Adrenal gland (tissue), 12 donors: Measurements from ENCODE around the gene AHDC1. TPM values are rescaled to one million over a fixed set of nuclear protein-coding genes. Genes with fewer than 3 reads are reported as not detected.
A peak's percentile ranks its signal among the peaks of the same experiment; 100 is the strongest.

Experiments
- DNase-seq, 7 donors: peaks; one replicate each; pipeline ENCODE4 v3.0.0-alpha.2; 2019 to 2020
- H3K27ac ChIP-seq, 5 donors: fragments of 200-600 bp; sonication (generic) in 4 of 5; 1 replicate in 3 of 5; 2 replicates in 2 of 5; pipeline versions ENCODE4 v1.5.1 to v1.8.0; 2016 to 2020; ENCODE audit warnings: mild to moderate bottlenecking in 1 of 5
- H3K27me3 ChIP-seq: fragments of 200-600 bp; 2 replicates; pipeline ENCODE4 v1.8.0; 2021
- H3K36me3 ChIP-seq, 2 donors: fragments of 200-600 bp; replicated peaks in 1 of 2; 1 replicate in 1 of 2; 2 replicates in 1 of 2; pipeline versions ENCODE4 v1.5.1 to v1.8.0; 2018 to 2022
- H3K4me1 ChIP-seq, 2 donors: fragments of 200-600 bp; replicated peaks in 1 of 2; 1 replicate in 1 of 2; 2 replicates in 1 of 2; pipeline versions ENCODE4 v1.5.1 to v1.8.0; 2018 to 2021
- H3K4me3 ChIP-seq, 4 donors: fragments of 200-600 bp; sonication (generic) in 3 of 4; one replicate each; pipeline ENCODE4 v1.5.1; 2016 to 2018
- H3K9me3 ChIP-seq, 3 donors: fragments of 200-600 bp; sonication (generic) in 1 of 3; replicated peaks in 1 of 3; 1 replicate in 2 of 3; 2 replicates in 1 of 3; pipeline versions ENCODE4 v1.5.1 to v1.8.0; 2016 to 2021
- CTCF ChIP-seq, 6 experiments: fragments of 450-650 bp in 4 of 6; fragments of 200-600 bp in 2 of 6; sonication (generic) in 1 of 6; IDR thresholded peaks; 1 replicate in 5 of 6; 2 replicates in 1 of 6; pipeline versions ENCODE4 v1.5.1 to v1.8.0; 2016 to 2021; ENCODE audit warnings: antibody characterized with exemption in 6 of 6, mild to moderate bottlenecking in 2 of 6, moderate library complexity in 1 of 6
- POLR2A ChIP-seq, 2 donors: fragments of 450-650 bp; IDR thresholded peaks; one replicate each; pipeline ENCODE4 v1.6.1; 2017; ENCODE audit warnings: antibody characterized with exemption in 2 of 2, mild to moderate bottlenecking in 2 of 2, moderate library complexity in 1 of 2
- WGBS, 4 donors: extraction: QIAGEN DNeasy Blood & Tissue Kit in 2 of 4; methylation state at CpG; one replicate each; pipeline versions ENCODE4 v1.1.5 to v1.1.7; 2013 to 2017; 5-methylcytosine and 5-hydroxymethylcytosine counted together
- intact Hi-C, 2 donors: fragments of 100-400 bp; cut with DNase I; formaldehyde crosslinking; loops; one replicate each; pipeline versions ENCODE4 v1.14.1 to v1.15.0; 2022 to 2023
- polyA plus RNA-seq, 3 donors: library from polyadenylated mRNA; stranded (reverse); fragments of 200-250 nt in 2 of 3; fragments of 350-450 nt in 1 of 3; fragmentation: Illumina TruSeq in 1 of 3; extraction: RNeasy Lipid Tissue Mini Kit (QIAGEN cat#74804) in 1 of 3; gene quantifications; one replicate each; pipeline ENCODE4 v1.2.3, GENCODE V29; 2013 to 2014
- total RNA-seq, 9 donors: library from RNA; depleted of rRNA in 4 of 9; stranded (reverse); fragments of >200 nt in 4 of 9; fragments of 120-200 nt in 1 of 9; fragmentation: NEBNext Ultra II Directional in 1 of 9; extraction: Animal tissue kit (Norgen Biotek cat#: 25700) in 1 of 9; gene quantifications; one replicate each; pipeline versions ENCODE4 v1.1.0 to v1.2.4, GENCODE V29; 2013 to 2023
- donor health status: healthy with polysubstance abuse.
- donor health status: Bipolar disorder and iron deficiency.
- donor health status: DM: yes; HTN: yes; CAD: no.
- donor health status: DM: no; HTN: no; CAD: no.
- donor health status: DM: no; HTN: no; CAD: no.
- donor health status: DM: yes; HTN: yes; CAD: no.

AHDC1 gene
- total and polyA plus RNA-seq, 12 donors = 10.4 to 111 (median 61.3) TPM

GRCh38 chr1:27600498-27601175 lies 3.3 kb downstream of the AHDC1 start:
- Histone ChIP-seq H3K4me3 (peak overlapping the region in 1 of 4 donors; percentile 95), H3K4me1 (peaks cover 64 to 71% of the 10 kb centered on the region in 2 donors), H3K9me3 (no peaks in the 10 kb centered on the region), H3K27ac (peak overlapping the region in 4 of 5 donors; percentile 58 to 96 (median 88)), H3K27me3 (no peaks in the 10 kb centered on the region), H3K36me3 (no peaks in the 10 kb centered on the region)
- DNase-seq = peak in 1 of 7 donors; percentile 43
- WGBS, 4 donors = 34 to 53% (median 41%) methylated on average over 2 to 3 of the region's 3 CpGs
- TF ChIP-seq CTCF (IDR thresholded peaks at IDR 0.05) = no peak
- TF ChIP-seq POLR2A (IDR thresholded peaks at IDR 0.05) = no peak
- intact Hi-C loops = loop anchor here in 1 of 2 donors (5.0 kb wide), 2 partner anchors 43 to 203 kb away; no protein-coding TSS in a partner anchor

- TF ChIP-seq CTCF (IDR thresholded peaks at IDR 0.05) (no peak), POLR2A (IDR thresholded peaks at IDR 0.05) (no peak)
- H3K4me1 ChIP-seq = peaks cover 72 to 79% of the 10 kb centered on the region in 2 donors
- WGBS, 4 donors = 26 to 40% (median 29%) methylated on average over 7 to 9 of the region's 9 CpGs
These were observed 4.1 kb downstream of the AHDC1 start for GRCh38 chr1:27599605-27600497.

DNA sequence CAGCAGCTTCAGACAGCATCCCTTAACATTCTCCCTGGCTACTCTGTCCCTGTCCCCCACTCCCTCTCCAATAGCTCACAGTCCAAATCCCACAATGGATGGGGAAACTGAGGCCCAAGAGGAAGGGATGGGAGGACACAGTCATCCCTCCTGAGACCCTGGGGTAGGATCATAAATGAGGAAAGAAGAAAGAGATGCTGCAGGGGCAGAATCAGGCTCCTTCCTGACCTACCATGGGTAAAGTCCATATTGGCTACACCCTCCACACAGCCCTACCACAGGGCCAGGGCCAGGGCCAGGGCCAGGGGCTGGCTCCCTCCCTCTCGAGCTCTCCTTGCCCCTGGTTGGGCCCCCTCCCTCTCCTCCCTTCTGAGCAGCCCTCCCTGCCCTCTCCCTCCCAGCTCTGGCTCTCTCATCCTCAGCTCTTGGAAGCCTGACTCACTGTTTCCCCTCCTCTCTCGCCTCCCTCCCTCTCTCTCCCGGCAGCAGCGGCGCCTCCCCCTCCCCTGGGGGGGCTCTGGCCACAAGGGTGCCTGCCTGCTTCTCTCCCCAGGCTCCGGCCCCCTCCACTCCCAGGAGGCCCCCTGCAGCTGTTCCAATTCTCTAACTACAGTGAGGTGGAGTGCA lies 4.9 kb downstream of the AHDC1 start:
- no peaks in the 10 kb centered on the region for H3K9me3 ChIP-seq
- H3K36me3 ChIP-seq = no peaks in the 10 kb centered on the region
- peaks cover 80 to 81% of the 10 kb centered on the region in 2 donors for H3K4me1 ChIP-seq
- 6 to 13% (median 8%) methylated on average over 5 to 6 of the region's 6 CpGs for WGBS, 4 donors
- no peaks in the 10 kb centered on the region for H3K27me3 ChIP-seq
- H3K4me3 ChIP-seq = peak overlapping the region in 1 of 4 donors; percentile 43
- intact Hi-C loops = no loop called here
- peak; percentile 81 to 96 (median 88) for DNase-seq
- TF ChIP-seq POLR2A (IDR thresholded peaks at IDR 0.05) (peak in 1 of 2 donors; percentile 60), CTCF (IDR thresholded peaks at IDR 0.05) (no peak)
- peak overlapping the region; percentile 58 to 96 (median 83) for H3K27ac ChIP-seq

More at GRCh38 chr1:27599605-27600497, 4.1 kb downstream of the AHDC1 start:
- Histone ChIP-seq H3K4me3 (peak overlapping the region in 1 of 4 donors; percentile 43), H3K27ac (peak overlapping the region; percentile 58 to 96 (median 83)), H3K36me3 (no peaks in the 10 kb centered on the region), H3K27me3 (no peaks in the 10 kb centered on the region), H3K9me3 (no peaks in the 10 kb centered on the region)
- intact Hi-C loops = loop anchor here in 1 of 2 donors (5.0 kb wide), 2 partner anchors 43 to 203 kb away; no protein-coding TSS in a partner anchor
- DNase-seq = no peak
